H1 (cell line): ENCODE measurements around the gene TNRC6A.

Source experiments
- ATF3 ChIP-seq: IDR thresholded peaks from 2 replicates; pipeline ENCODE4 v1.6.1; 2011; ENCODE audit warnings: low read depth, mild to moderate bottlenecking, low read length; ENCODE audit not compliant: insufficient read depth
- CHD1 ChIP-seq: IDR thresholded peaks from 2 replicates; pipeline ENCODE4 v1.6.1; 2012; ENCODE audit warnings: low read depth, low read length, improper control_type of control experiment
- CHD2 ChIP-seq: IDR thresholded peaks from 2 replicates; pipeline ENCODE4 v1.6.1; 2012; ENCODE audit warnings: low read length, improper control_type of control experiment
- CTBP2 ChIP-seq: IDR thresholded peaks from 2 replicates; pipeline ENCODE4 v1.7.0; 2011; ENCODE audit warnings: borderline replicate concordance, mild to moderate bottlenecking, moderate library complexity, mixed read lengths, low read length; ENCODE audit not compliant: insufficient read depth, insufficient read length
- CTCF ChIP-seq, 3 experiments: IDR thresholded peaks; 1 replicate in 2 of 3; 2 replicates in 1 of 3; pipeline versions ENCODE4 v1.5.1 to v1.6.1; 2011; ENCODE audit warnings: low read length in 3 of 3, mild to moderate bottlenecking in 3 of 3, inconsistent platforms in 2 of 3, low read depth in 1 of 3, moderate library complexity in 1 of 3; ENCODE audit not compliant: insufficient read depth in 1 of 3; ENCODE audit errors: control extremely low read depth in 1 of 3
- EGR1 ChIP-seq: IDR thresholded peaks from 2 replicates; pipeline ENCODE4 v1.6.1; 2011; ENCODE audit warnings: low read depth, low read length, borderline replicate concordance
- EP300 ChIP-seq, 2 experiments: IDR thresholded peaks; 1 replicate in 1 of 2; 2 replicates in 1 of 2; pipeline ENCODE4 v1.6.1; 2011 to 2012; ENCODE audit warnings: low read depth in 2 of 2, low read length in 2 of 2, mild to moderate bottlenecking in 2 of 2, borderline replicate concordance in 1 of 2, inconsistent platforms in 1 of 2, moderate library complexity in 1 of 2
- GABPA ChIP-seq: IDR thresholded peaks from 2 replicates; pipeline ENCODE4 v1.6.1; 2011; ENCODE audit warnings: mild to moderate bottlenecking, low read length, moderate library complexity, borderline replicate concordance; ENCODE audit not compliant: insufficient read depth
- HDAC2 ChIP-seq, 2 experiments: fragments of 300-600 bp in 1 of 2; sonication (generic) in 1 of 2; IDR thresholded peaks; 2 replicates each; pipeline ENCODE4 v1.6.1; 2011 to 2012; ENCODE audit warnings: low read depth in 2 of 2, low read length in 2 of 2, mild to moderate bottlenecking in 2 of 2, moderate library complexity in 2 of 2, borderline replicate concordance in 1 of 2, inconsistent platforms in 1 of 2
- POLR2A ChIP-seq, 2 experiments: IDR thresholded peaks; 1 replicate in 1 of 2; 2 replicates in 1 of 2; pipeline ENCODE4 v1.6.1; 2011; ENCODE audit warnings: low read depth in 2 of 2, low read length in 2 of 2, mild to moderate bottlenecking in 2 of 2; ENCODE audit errors: control extremely low read depth in 1 of 2
- POLR2AphosphoS5 ChIP-seq: IDR thresholded peaks from 2 replicates; pipeline ENCODE4 v1.6.1; 2011; ENCODE audit warnings: low read depth, low read length
- RFX5 ChIP-seq: IDR thresholded peaks from 2 replicates; pipeline ENCODE4 v1.6.1; 2011; ENCODE audit warnings: low read depth, low read length, improper control_type of control experiment, borderline replicate concordance
- TAF1 ChIP-seq: IDR thresholded peaks from 2 replicates; pipeline ENCODE4 v1.6.1; 2011; ENCODE audit warnings: mild to moderate bottlenecking, low read depth, low read length
- TBP ChIP-seq: IDR thresholded peaks from 2 replicates; pipeline ENCODE4 v1.6.1; 2011; ENCODE audit warnings: low read depth, low read length, improper control_type of control experiment

- TF ChIP-seq RFX5: no peak
- TF ChIP-seq POLR2A (IDR thresholded peaks at IDR 0.05; ENCODE audit: control extremely low read depth in 1 of 2, low read depth in 2 of 2, low read length in 2 of 2): no peak
- TF ChIP-seq CTBP2: no peak
- TF ChIP-seq ATF3: no peak
- no peak for TF ChIP-seq EP300 (IDR thresholded peaks at IDR 0.05; ENCODE audit: borderline replicate concordance in 1 of 2, low read depth in 2 of 2, low read length in 2 of 2)
- no peak for TF ChIP-seq CTCF (IDR thresholded peaks at IDR 0.05; ENCODE audit: control extremely low read depth in 1 of 3, insufficient read depth in 1 of 3, low read depth in 1 of 3, low read length in 3 of 3)
- no peak for TF ChIP-seq TAF1
- no peak for TF ChIP-seq TBP
- TF ChIP-seq POLR2AphosphoS5: no peak
- TF ChIP-seq CHD2: no peak
- TF ChIP-seq EGR1: no peak
- TF ChIP-seq CHD1: no peak
- TF ChIP-seq HDAC2 (IDR thresholded peaks at IDR 0.05; ENCODE audit: borderline replicate concordance in 1 of 2, low read depth in 2 of 2, low read length in 2 of 2): no peak
- TF ChIP-seq GABPA: no peak
Measured at GRCh38 chr16:24698308-24698707, 31.1 kb upstream of the TNRC6A start.
